ENCODE data around the gene TNFSF13B.

- TF ChIP-seq CTCF (IDR thresholded peaks at IDR 0.05; ENCODE audit: low read depth, low read length) (no peak), EZH2phosphoT487 (IDR thresholded peaks at IDR 0.05; ENCODE audit: low read depth) (no peak)
Measured at GRCh38 chr13:108266321-108266990, 3.1 kb upstream of the TNFSF13B start.
